ENCODE data around the gene HSD17B10.

GRCh38 chrX:53441531-53442321, 7.6 kb upstream of the HSD17B10 start:
- TF ChIP-seq CTCF (conservative IDR thresholded peaks at IDR 0.05; ENCODE audit: low read length) (no peak), EZH2phosphoT487 (IDR thresholded peaks at IDR 0.05; ENCODE audit: borderline replicate concordance) (no peak)
